Astrocyte (in vitro differentiated cells and primary cell): ENCODE measurements around the gene THSD7B.

Experiments used
- CTCF ChIP-seq: IDR thresholded peaks from 2 replicates; pipeline ENCODE4 v1.5.1; 2011; ENCODE audit warnings: low read depth, mild to moderate bottlenecking, inconsistent platforms, low read length, moderate library complexity; ENCODE audit not compliant: insufficient read depth
- EZH2 ChIP-seq: IDR thresholded peaks from 2 replicates; pipeline ENCODE4 v1.6.1; 2012; ENCODE audit warnings: mild to moderate bottlenecking, low read length, inconsistent platforms; ENCODE audit not compliant: insufficient read depth

GRCh38 chr2:136796339-136796738, 31.0 kb downstream of the THSD7B start:
- TF ChIP-seq CTCF (no peak), EZH2 (no peak)
